Keratinocyte (primary cell): ENCODE measurements around the gene CCDC28B. TPM values are rescaled to one million over a fixed set of nuclear protein-coding genes. Genes with fewer than 3 reads are reported as not detected.

Experiments
- DNase-seq: peaks from one replicate; pipeline ENCODE4 v3.0.0-alpha.2; 2011; ENCODE audit warnings: low read depth, missing footprints, low spot score
- FAIRE-seq: peaks from 2 replicates; lab custom pipeline; 2011; peaks lifted over from hg19 to GRCh38; lab: Jason Lieb, UNC
- H2AFZ ChIP-seq: 2 replicates; pipeline ENCODE4 v1.6.0; 2012; ENCODE audit warnings: low read length, control low read depth, inconsistent platforms; ENCODE audit not compliant: control insufficient read depth
- H3K27ac ChIP-seq: 2 replicates; pipeline ENCODE4 v1.5.1; 2011; ENCODE audit warnings: low read length; ENCODE audit not compliant: control insufficient read depth, insufficient read depth
- H3K27me3 ChIP-seq: 3 replicates; pipeline ENCODE4 v1.6.0; 2011; ENCODE audit warnings: low read length; ENCODE audit not compliant: control insufficient read depth, insufficient read depth; ENCODE audit errors: extremely low read depth
- H3K36me3 ChIP-seq, 2 experiments: 2 replicates in 1 of 2; 3 replicates in 1 of 2; pipeline ENCODE4 v1.5.1; 2011; ENCODE audit warnings: low read length in 2 of 2, mild to moderate bottlenecking in 1 of 2; ENCODE audit not compliant: control insufficient read depth in 2 of 2, insufficient read depth in 2 of 2; ENCODE audit errors: extremely low read depth in 1 of 2
- H3K4me1 ChIP-seq: 3 replicates; pipeline ENCODE4 v1.5.1; 2011; ENCODE audit warnings: low read length; ENCODE audit not compliant: control insufficient read depth, insufficient read depth; ENCODE audit errors: extremely low read depth
- H3K4me2 ChIP-seq: 3 replicates; pipeline ENCODE4 v1.6.0; 2011; ENCODE audit warnings: low read depth, low read length; ENCODE audit not compliant: control insufficient read depth, insufficient read depth; ENCODE audit errors: extremely low read depth
- H3K4me3 ChIP-seq, 3 experiments: fragments of 200-600 bp in 1 of 3; sonication (generic) in 1 of 3; 2 replicates in 2 of 3; 3 replicates in 1 of 3; pipeline ENCODE4 v1.5.1; 2011 to 2016; ENCODE audit warnings: low read length in 3 of 3, mild to moderate bottlenecking in 3 of 3, control low read depth in 2 of 3, inconsistent platforms in 1 of 3, low read depth in 1 of 3, mixed read lengths in 1 of 3, mixed run types in 1 of 3, moderate library complexity in 1 of 3; ENCODE audit not compliant: control insufficient read depth in 2 of 3, insufficient read depth in 2 of 3; ENCODE audit errors: extremely low read depth in 1 of 3
- H3K79me2 ChIP-seq: 2 replicates; pipeline ENCODE4 v1.6.0; 2012; ENCODE audit warnings: low read length; ENCODE audit not compliant: control insufficient read depth, insufficient read depth
- H3K9ac ChIP-seq: 3 replicates; pipeline ENCODE4 v1.6.0; 2011; ENCODE audit warnings: low read length; ENCODE audit not compliant: control insufficient read depth, insufficient read depth; ENCODE audit errors: extremely low read depth
- H3K9me1 ChIP-seq: 3 replicates; pipeline ENCODE4 v1.6.0; 2011; ENCODE audit warnings: low read length; ENCODE audit not compliant: control insufficient read depth, insufficient read depth; ENCODE audit errors: extremely low read depth
- H3K9me3 ChIP-seq: 2 replicates; pipeline ENCODE4 v1.5.1; 2012; ENCODE audit warnings: low read depth, low read length; ENCODE audit not compliant: control insufficient read depth
- H4K20me1 ChIP-seq: 3 replicates; pipeline ENCODE4 v1.6.0; 2011; ENCODE audit warnings: low read length; ENCODE audit not compliant: control insufficient read depth, insufficient read depth; ENCODE audit errors: extremely low read depth
- EZH2 ChIP-seq: IDR thresholded peaks from one replicate; pipeline ENCODE4 v1.6.1; 2012; ENCODE audit warnings: inconsistent platforms, mild to moderate bottlenecking, low read length, moderate library complexity
- dilution Hi-C: fragments of 300-500 bp; cut with MboI; formaldehyde crosslinking; loops from one replicate; pipeline ENCODE4 v1.7.0; 2020; ENCODE audit warnings: low sequenced_read_pairs; ENCODE audit not compliant: extremely low pct_ligation_motif_present
- polyA plus RNA-seq, 5 experiments: library from polyadenylated mRNA; depleted of rRNA in 3 of 5; stranded (reverse) in 3 of 5; stranded (forward) in 1 of 5; unstranded in 1 of 5; fragments of >200 nt; gene quantifications; 1 replicate in 1 of 5; 2 replicates in 3 of 5; 3 replicates in 1 of 5; pipeline versions ENCODE4 v1.2.1 to v1.2.3, GENCODE V29; 2011 to 2012; ENCODE audit warnings: missing spikeins in 2 of 5, low read depth in 1 of 5, low replicate concordance in 1 of 5
- TF ChIP-seq, protein P1 (sequence below), 3 experiments: IDR thresholded peaks in 1 of 3; conservative IDR thresholded peaks in 1 of 3; optimal IDR thresholded peaks in 1 of 3; 2 replicates in 2 of 3; 3 replicates in 1 of 3; pipeline versions ENCODE3 to v1.5.1; 2011; ENCODE audit warnings: low read length in 3 of 3, mild to moderate bottlenecking in 3 of 3, moderate library complexity in 2 of 3, control low read depth in 1 of 3, inconsistent platforms in 1 of 3; ENCODE audit not compliant: insufficient read depth in 2 of 3; ENCODE audit errors: extremely low read depth in 1 of 3

The CCDC28B gene
- polyA plus RNA-seq, 1 donor (not counting 4 experiments of a cell fraction or from before 2014, with no cell fraction given) = 3.6 TPM

DNA sequence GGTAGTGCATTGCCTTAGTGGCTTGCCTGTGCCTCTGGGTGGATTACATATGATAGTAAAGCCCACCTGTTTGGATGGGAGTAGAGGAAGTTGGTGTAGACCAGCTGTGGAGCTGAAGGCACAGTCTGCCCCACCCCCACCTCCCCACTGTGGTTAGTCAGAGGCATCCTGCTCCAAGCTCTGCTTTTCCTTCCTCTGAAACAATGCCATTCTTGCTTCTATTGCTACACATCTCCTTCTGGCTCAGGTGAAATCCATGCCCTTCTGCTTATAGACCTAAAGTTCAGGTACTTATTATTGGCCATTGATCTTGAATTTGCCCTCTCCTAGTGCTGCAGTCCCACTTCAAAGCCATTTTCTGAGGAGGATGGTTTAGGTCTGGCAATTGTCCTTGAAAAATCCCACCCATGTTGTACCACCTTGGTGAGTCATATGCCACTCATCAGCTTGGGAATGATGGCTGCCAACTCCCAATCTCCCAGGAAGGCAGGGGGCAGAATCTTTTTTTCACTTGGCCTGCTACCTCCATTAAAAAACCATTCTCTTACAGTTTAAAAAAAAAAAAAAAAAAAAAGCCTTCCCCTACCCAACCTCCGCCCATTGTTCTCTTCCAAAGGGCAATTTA, 27.7 kb upstream of the CCDC28B start:
- TF ChIP-seq EZH2 = no peak
- TF ChIP-seq, protein P1, sequence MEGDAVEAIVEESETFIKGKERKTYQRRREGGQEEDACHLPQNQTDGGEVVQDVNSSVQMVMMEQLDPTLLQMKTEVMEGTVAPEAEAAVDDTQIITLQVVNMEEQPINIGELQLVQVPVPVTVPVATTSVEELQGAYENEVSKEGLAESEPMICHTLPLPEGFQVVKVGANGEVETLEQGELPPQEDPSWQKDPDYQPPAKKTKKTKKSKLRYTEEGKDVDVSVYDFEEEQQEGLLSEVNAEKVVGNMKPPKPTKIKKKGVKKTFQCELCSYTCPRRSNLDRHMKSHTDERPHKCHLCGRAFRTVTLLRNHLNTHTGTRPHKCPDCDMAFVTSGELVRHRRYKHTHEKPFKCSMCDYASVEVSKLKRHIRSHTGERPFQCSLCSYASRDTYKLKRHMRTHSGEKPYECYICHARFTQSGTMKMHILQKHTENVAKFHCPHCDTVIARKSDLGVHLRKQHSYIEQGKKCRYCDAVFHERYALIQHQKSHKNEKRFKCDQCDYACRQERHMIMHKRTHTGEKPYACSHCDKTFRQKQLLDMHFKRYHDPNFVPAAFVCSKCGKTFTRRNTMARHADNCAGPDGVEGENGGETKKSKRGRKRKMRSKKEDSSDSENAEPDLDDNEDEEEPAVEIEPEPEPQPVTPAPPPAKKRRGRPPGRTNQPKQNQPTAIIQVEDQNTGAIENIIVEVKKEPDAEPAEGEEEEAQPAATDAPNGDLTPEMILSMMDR (optimal IDR thresholded peaks at IDR 0.05 in 1 of 3, IDR thresholded peaks at IDR 0.05 in 1 of 3, conservative IDR thresholded peaks at IDR 0.05 in 1 of 3; ENCODE audit: extremely low read depth in 1 of 3, insufficient read depth in 2 of 3, low read length in 3 of 3) = no peak
- Histone ChIP-seq H2AFZ (no peak overlapping the region), H3K4me2 (peak overlapping the region; percentile 31), H3K79me2 (no peaks in the 10 kb centered on the region), H3K27ac (peak overlapping the region; percentile 27), H3K4me3 (no peak overlapping the region), H3K9me3 (no peaks in the 10 kb centered on the region), H3K36me3 (peaks cover 14 to 52% of the 10 kb centered on the region in 2 experiments), H4K20me1 (no peaks in the 10 kb centered on the region), H3K9ac (no peak overlapping the region), H3K9me1 (no peaks in the 10 kb centered on the region), H3K4me1 (peaks cover 11% of the 10 kb centered on the region), H3K27me3 (no peaks in the 10 kb centered on the region)
- peak; percentile 7 for DNase-seq
- peak; percentile 86 for FAIRE-seq
- dilution Hi-C loops = no loop called here

DNA sequence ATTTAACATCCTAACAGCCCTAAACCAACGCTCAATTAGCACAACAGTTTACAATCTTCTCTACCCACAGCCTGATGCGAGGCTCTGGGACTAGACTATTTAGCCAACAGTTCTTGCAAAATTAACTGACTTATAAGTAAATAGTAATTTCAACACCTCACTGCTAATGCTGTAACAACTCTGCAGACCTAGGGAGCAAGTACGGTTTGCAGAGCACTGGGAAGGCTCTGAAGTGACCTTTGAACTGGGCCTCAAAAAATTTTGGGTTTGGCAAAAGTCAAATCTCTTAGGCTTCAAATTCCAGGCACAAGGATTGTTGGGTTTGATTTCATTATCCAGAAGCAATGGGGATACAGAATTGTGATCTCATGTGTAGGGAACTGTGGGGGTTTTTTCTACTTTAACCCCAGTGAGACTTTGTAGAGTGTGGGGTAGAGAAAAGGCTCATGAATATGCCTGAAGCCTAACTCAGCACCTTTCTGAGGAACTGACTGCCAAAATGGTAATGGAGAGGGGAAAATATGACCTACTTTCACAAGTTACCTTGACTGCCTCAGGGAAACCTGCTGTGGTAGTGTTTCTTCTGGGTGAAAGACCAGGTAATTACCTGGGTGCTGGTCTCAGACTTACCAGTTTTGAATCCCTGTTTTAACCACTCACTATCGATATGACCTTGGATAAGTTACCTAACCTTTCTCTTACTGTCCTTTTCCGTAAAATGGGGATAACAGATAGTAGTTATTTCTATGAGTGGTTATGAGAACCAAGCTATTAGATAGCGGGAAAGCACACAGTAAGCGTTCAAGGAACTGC, 21.8 kb upstream of the CCDC28B start:
- peak overlapping the region; percentile 90 for H3K9ac ChIP-seq
- FAIRE-seq = no peak
- dilution Hi-C loops = no loop called here

More for the DNA sequence above, 21.8 kb upstream of the CCDC28B start:
- no peak for DNase-seq
- Histone ChIP-seq H3K27me3 (no peaks in the 10 kb centered on the region), H3K4me3 (no peak overlapping the region), H3K79me2 (peaks cover 29% of the 10 kb centered on the region), H3K4me2 (peak overlapping the region; percentile 87), H4K20me1 (no peaks in the 10 kb centered on the region), H3K4me1 (peaks cover 19% of the 10 kb centered on the region), H2AFZ (peak overlapping the region; percentile 4), H3K27ac (peak overlapping the region; percentile 90), H3K9me3 (no peaks in the 10 kb centered on the region), H3K9me1 (peaks cover 3% of the 10 kb centered on the region), H3K36me3 (peaks cover 10 to 29% of the 10 kb centered on the region in 2 experiments)
- TF ChIP-seq, protein P1 (optimal IDR thresholded peaks at IDR 0.05 in 1 of 3, IDR thresholded peaks at IDR 0.05 in 1 of 3, conservative IDR thresholded peaks at IDR 0.05 in 1 of 3; ENCODE audit: extremely low read depth in 1 of 3, insufficient read depth in 2 of 3, low read length in 3 of 3) = no peak
- no peak for TF ChIP-seq EZH2
